Tibial nerve (tissue), 4 donors: Measurements from ENCODE around the gene APC2.

Experiments used
- CTCF ChIP-seq, 5 experiments: fragments of 200-600 bp in 3 of 5; fragments of 450-650 bp in 2 of 5; sonication (generic) in 3 of 5; IDR thresholded peaks; one replicate each; pipeline ENCODE4 v1.5.1; 2016 to 2019; ENCODE audit warnings: antibody characterized with exemption in 5 of 5, mild to moderate bottlenecking in 3 of 5, moderate library complexity in 2 of 5
- EP300 ChIP-seq, 2 donors: sonication (generic); formaldehyde crosslinking; IDR thresholded peaks; one replicate each; pipeline ENCODE4 v1.6.1; 2017; ENCODE audit warnings: antibody characterized with exemption in 2 of 2, mild to moderate bottlenecking in 1 of 2
- POLR2A ChIP-seq, 2 donors: fragments of 450-650 bp; IDR thresholded peaks; one replicate each; pipeline ENCODE4 v1.6.1; 2017; ENCODE audit warnings: antibody characterized with exemption in 2 of 2, mild to moderate bottlenecking in 2 of 2, moderate library complexity in 2 of 2

GRCh38 chr19:1429750-1430149 lies 20.2 kb upstream of the APC2 start:
- TF ChIP-seq POLR2A (IDR thresholded peaks at IDR 0.05) (no peak), CTCF (IDR thresholded peaks at IDR 0.05) (no peak), EP300 (IDR thresholded peaks at IDR 0.05) (no peak)
